ENCODE measurements around the gene CLDN9. TPM values are rescaled to one million over a fixed set of nuclear protein-coding genes. Genes with fewer than 3 reads are reported as not detected.

The CLDN9 gene
- total RNA-seq: 2.2 and 2.9 TPM in 2 replicates
- long read RNA-seq: 0 reads

DNA sequence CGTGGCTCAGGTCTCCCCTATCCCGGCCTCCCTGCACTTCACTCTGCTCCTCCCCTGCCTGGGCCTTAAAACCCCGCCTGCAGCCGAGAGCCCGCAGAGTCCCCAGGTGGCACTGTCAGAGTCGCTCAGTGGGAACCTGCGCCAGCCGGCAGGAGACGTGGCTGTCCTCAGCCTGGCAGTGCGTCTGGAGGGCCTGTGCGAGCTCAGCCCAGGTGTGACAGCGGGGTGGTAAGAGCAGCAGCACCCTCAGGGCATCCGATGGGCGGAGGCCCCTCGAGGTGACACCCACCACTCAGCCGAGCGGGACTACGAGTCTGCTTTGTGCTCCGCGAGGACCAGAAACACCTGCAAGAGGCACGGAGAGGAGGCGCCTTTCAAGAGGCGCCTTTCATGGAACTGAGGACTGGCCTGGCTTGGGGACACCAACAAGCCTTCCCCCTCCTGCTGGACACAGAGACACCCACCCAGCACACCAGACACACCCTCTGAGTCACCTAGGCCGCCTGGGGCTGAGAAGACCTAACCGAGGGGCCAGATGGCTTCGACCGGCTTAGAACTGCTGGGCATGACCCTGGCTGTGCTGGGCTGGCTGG lies at the start of gene CLDN9:
Gene CLDN9 (plus strand): TSS at position 96 of the 593 bp plus-strand sequence. CDS start 440 bp downstream, at position 536.
- H3K27ac Mint-ChIP-seq: peak within 1 kb of the TSS; percentile 93

DNA sequence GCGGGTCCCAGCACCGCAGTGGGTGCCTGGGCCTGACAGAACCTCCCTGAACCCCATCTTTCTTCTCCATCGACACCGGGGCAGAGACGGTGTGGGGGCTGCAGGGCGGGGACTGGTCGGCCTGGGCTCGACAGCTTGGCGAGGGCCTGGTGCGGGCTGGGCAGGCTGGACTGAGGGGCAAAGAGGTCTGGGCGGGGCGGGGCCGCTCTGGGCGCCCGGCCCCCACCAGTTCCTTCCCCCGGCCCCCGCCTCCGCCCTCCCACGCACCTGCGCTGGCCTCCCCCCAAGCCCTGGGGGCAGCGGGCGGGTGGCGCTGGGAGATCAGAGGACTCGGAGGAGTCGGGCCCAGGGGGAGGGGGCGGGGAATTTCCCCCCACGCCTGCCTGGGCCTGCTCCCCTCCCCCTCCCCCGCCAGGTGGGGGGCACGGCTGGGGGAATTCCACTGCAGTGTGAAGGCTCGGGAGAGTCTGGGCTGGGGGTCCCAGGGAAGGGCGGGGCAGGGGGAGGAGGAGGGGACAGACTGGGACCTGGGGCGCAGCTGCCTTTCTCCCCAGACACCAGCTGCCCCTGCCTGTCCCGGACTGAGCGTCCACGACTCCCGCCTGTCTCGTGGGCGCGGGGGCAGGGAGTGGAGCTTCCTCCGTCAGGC lies 49.5 kb upstream of the CLDN9 start:
- H3K4me1 Mint-ChIP-seq (ENCODE audit: low read depth): peaks cover 2% of the 10 kb centered on the region
- H3K36me3 Mint-ChIP-seq (ENCODE audit: insufficient read depth): no peaks in the 10 kb centered on the region
- no peak for DNase-seq (ENCODE audit: low spot score, unreplicated experiment)
- peak overlapping the region; percentile 57 for H3K4me3 Mint-ChIP-seq (ENCODE audit: low read depth)
- TF ChIP-seq, protein P1, sequence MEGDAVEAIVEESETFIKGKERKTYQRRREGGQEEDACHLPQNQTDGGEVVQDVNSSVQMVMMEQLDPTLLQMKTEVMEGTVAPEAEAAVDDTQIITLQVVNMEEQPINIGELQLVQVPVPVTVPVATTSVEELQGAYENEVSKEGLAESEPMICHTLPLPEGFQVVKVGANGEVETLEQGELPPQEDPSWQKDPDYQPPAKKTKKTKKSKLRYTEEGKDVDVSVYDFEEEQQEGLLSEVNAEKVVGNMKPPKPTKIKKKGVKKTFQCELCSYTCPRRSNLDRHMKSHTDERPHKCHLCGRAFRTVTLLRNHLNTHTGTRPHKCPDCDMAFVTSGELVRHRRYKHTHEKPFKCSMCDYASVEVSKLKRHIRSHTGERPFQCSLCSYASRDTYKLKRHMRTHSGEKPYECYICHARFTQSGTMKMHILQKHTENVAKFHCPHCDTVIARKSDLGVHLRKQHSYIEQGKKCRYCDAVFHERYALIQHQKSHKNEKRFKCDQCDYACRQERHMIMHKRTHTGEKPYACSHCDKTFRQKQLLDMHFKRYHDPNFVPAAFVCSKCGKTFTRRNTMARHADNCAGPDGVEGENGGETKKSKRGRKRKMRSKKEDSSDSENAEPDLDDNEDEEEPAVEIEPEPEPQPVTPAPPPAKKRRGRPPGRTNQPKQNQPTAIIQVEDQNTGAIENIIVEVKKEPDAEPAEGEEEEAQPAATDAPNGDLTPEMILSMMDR (IDR thresholded peaks at IDR 0.05; ENCODE audit: unreplicated experiment): no peak
- H3K27me3 Mint-ChIP-seq: peaks cover 40% of the 10 kb centered on the region
- H3K9me3 Mint-ChIP-seq (ENCODE audit: low read depth): no peaks in the 10 kb centered on the region
- no peak overlapping the region for H3K27ac Mint-ChIP-seq

More for the DNA sequence above, at the start of gene CLDN9:
- DNase-seq (ENCODE audit: low spot score, unreplicated experiment): no peak
- Mint-ChIP-seq H3K36me3 (ENCODE audit: insufficient read depth) (peaks cover 13% of the 10 kb centered on the region), H3K9me3 (ENCODE audit: low read depth) (no peaks in the 10 kb centered on the region), H3K4me3 (ENCODE audit: low read depth) (peak within 1 kb of the TSS; percentile 44), H3K27me3 (no peaks in the 10 kb centered on the region), H3K4me1 (ENCODE audit: low read depth) (peaks cover 65% of the 10 kb centered on the region)
- TF ChIP-seq, protein P1 (IDR thresholded peaks at IDR 0.05; ENCODE audit: unreplicated experiment): no peak

GRCh38 chr16:2963723-2964474 lies 48.8 kb upstream of the CLDN9 start, which contains the start of gene KREMEN2:
Gene KREMEN2 (plus strand): TSS chr16:2964275. CDS start chr16:2964521, 246 bp downstream.
- no peak for DNase-seq (ENCODE audit: low spot score, unreplicated experiment)
- H3K27me3 Mint-ChIP-seq: peaks cover 43% of the 10 kb centered on the region
- H3K27ac Mint-ChIP-seq: no peak within 1 kb of the TSS

DNA sequence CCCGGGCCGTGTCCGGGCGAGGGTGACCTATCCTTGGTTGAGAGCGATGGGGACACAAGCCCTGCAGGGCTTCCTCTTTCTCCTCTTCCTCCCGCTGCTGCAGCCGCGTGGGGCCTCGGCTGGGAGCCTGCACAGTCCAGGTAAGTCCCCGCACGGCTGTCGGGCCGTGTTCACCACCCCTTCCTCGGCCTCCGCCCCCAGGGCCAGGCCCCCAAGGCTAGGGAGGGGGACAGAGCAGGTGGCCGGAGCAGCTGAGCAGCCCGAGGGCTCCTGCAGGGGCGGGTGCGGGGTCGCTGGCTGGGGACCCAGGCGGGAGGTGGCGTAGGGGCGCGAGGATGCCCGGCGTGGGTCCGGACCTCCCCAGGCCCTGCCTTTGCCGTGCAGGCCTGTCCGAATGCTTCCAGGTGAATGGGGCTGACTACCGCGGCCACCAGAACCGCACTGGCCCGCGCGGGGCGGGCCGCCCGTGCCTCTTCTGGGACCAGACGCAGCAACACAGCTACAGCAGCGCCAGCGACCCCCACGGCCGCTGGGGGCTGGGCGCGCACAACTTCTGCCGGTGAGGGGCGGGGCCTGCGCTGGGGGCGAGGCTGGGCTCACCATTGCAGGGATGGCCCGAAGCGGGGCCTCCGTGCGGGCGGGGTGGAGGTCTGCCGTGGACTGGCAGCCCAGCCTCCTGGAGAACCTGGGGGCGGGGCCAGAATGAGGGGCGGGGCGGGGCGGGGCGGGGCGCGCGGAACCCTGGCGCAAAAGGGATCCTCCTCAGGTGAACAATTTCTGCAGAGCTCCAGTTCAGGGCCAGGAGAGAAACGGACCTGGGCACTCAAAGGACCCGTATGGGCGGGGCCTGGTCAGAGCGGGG lies 48.0 kb upstream of the CLDN9 start:
- peak; percentile 69 for DNase-seq (ENCODE audit: low spot score, unreplicated experiment)
- no peak overlapping the region for H3K4me3 Mint-ChIP-seq (ENCODE audit: low read depth)
- H3K9me3 Mint-ChIP-seq (ENCODE audit: low read depth): no peaks in the 10 kb centered on the region
- peaks cover 39% of the 10 kb centered on the region for H3K27me3 Mint-ChIP-seq
- peaks cover 2% of the 10 kb centered on the region for H3K4me1 Mint-ChIP-seq (ENCODE audit: low read depth)
- TF ChIP-seq, protein P1 (IDR thresholded peaks at IDR 0.05; ENCODE audit: unreplicated experiment): peak; percentile 4
- no peaks in the 10 kb centered on the region for H3K36me3 Mint-ChIP-seq (ENCODE audit: insufficient read depth)
- H3K27ac Mint-ChIP-seq: no peak overlapping the region

More at GRCh38 chr16:2963723-2964474, 48.8 kb upstream of the CLDN9 start, which contains the start of gene KREMEN2:
- peak within 1 kb of the TSS; percentile 57 for H3K4me3 Mint-ChIP-seq (ENCODE audit: low read depth)
- H3K36me3 Mint-ChIP-seq (ENCODE audit: insufficient read depth): no peaks in the 10 kb centered on the region
- no peaks in the 10 kb centered on the region for H3K9me3 Mint-ChIP-seq (ENCODE audit: low read depth)
- TF ChIP-seq, protein P1 (IDR thresholded peaks at IDR 0.05; ENCODE audit: unreplicated experiment): peak; percentile 10
- H3K4me1 Mint-ChIP-seq (ENCODE audit: low read depth): peaks cover 2% of the 10 kb centered on the region
